NB4 (cell line): Measurements from ENCODE around the gene DGKB.

Experiments
- DNase-seq: peaks from one replicate; pipeline ENCODE4 v3.0.0; 2010; ENCODE audit warnings: low read depth
- H3K4me3 ChIP-seq: one replicate; pipeline ENCODE4 v1.5.1; 2011; ENCODE audit warnings: mild to moderate bottlenecking, low read depth, low read length, moderate library complexity
- CTCF ChIP-seq: IDR thresholded peaks from one replicate; pipeline ENCODE4 v1.5.1; 2012; ENCODE audit warnings: low read depth, low read length
- MAX ChIP-seq: IDR thresholded peaks from 2 replicates; pipeline ENCODE4 v1.6.1; 2011; ENCODE audit warnings: low read depth, low read length
- MYC ChIP-seq: IDR thresholded peaks from 2 replicates; pipeline ENCODE4 v1.6.1; 2011; ENCODE audit warnings: low read depth, low read length
- POLR2A ChIP-seq: IDR thresholded peaks from 2 replicates; pipeline ENCODE4 v1.6.1; 2011; ENCODE audit warnings: mild to moderate bottlenecking; ENCODE audit not compliant: insufficient read length; ENCODE audit errors: extremely low read depth

DGKB gene

GRCh38 chr7:14418633-14419032 lies 483.9 kb downstream of the DGKB start:
- no peak for TF ChIP-seq MAX
- no peak for TF ChIP-seq POLR2A
- no peak for TF ChIP-seq CTCF
- TF ChIP-seq MYC: no peak
- no peak for DNase-seq
- no peak overlapping the region for H3K4me3 ChIP-seq

- no peak overlapping the region for H3K4me3 ChIP-seq
- TF ChIP-seq MAX: no peak
- TF ChIP-seq MYC: no peak
- TF ChIP-seq CTCF: no peak
- no peak for TF ChIP-seq POLR2A
- DNase-seq: no peak
Measured at GRCh38 chr7:14414274-14414986, 488.1 kb downstream of the DGKB start.

GRCh38 chr7:14407246-14408015 lies 495.1 kb downstream of the DGKB start:
- TF ChIP-seq POLR2A: no peak
- TF ChIP-seq CTCF: no peak
- no peak for TF ChIP-seq MAX
- TF ChIP-seq MYC: no peak
- H3K4me3 ChIP-seq: no peak overlapping the region
- DNase-seq: no peak

- no peak overlapping the region for H3K4me3 ChIP-seq
- TF ChIP-seq MAX (no peak), POLR2A (no peak), MYC (no peak), CTCF (no peak)
- DNase-seq: no peak
Measured at GRCh38 chr7:14403587-14403986, 499.0 kb downstream of the DGKB start.

- no peak for TF ChIP-seq CTCF
- TF ChIP-seq MYC: no peak
- TF ChIP-seq POLR2A: no peak
- no peak overlapping the region for H3K4me3 ChIP-seq
- no peak for DNase-seq
Measured at GRCh38 chr7:14400271-14400670, 502.3 kb downstream of the DGKB start.
